Occipital lobe (tissue), 3 donors: ENCODE data around the gene PARL. TPM values are rescaled to one million over a fixed set of nuclear protein-coding genes. Genes with fewer than 3 reads are reported as not detected.
"Not testable (repeated sequence)": the region's sequence is repeated elsewhere in the genome, so short reads cannot be mapped to it uniquely, and the experiment has no call there.

Experiments used
- DNase-seq: peaks from one replicate; lab custom pipeline; 2025; lab: John Stamatoyannopoulos, UW
- small RNA-seq: library from RNA; depleted of rRNA; stranded (forward); fragments of <200 nt; gene quantifications from one replicate; pipeline ENCODE3, GENCODE V24; 2014
- total RNA-seq: library from RNA; depleted of rRNA; stranded (reverse); fragments of >200 nt; gene quantifications from one replicate; pipeline ENCODE4 v1.2.3, GENCODE V29; 2014

PARL gene
- total RNA-seq, 1 donor from 2014 or later = 26.8 TPM

DNA sequence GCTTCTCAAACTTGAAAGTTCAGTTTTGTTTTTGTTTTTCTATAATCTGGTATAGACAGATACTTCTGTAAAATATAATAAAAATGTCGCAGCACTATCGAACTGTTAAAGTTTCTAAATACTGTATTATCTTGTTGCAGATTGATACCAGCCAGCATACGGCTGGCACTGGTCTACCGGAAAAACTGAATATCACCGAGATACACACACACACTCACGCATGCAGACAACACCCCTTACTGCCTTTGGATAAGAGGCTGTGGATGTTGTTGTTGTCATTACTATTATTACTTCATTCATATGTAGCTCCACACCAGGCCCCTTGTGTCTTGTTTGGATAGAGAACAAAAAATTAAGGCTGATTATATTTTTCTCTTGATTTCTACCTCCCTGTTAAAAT, 91.7 kb downstream of the PARL start:
- DNase-seq = no peak

DNA sequence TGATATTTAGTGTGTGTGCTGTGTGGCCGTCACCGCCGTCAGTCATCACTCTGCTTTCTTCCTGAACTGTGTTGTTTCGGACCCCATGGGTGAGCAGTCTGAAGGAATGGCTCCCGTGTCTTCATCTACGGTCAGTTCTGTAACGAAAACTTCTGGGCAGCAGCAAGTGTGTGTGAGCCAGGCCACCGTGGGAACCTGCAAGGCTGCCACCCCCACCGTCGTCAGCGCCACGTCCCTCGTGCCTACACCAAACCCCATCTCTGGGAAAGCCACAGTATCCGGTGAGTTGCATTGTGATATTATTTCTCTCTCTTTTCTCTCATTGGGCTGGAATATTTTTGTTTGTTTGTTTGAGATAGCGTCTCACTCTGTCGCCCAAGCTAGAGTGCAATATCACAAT, 94.0 kb downstream of the PARL start:
- DNase-seq = no peak

DNA sequence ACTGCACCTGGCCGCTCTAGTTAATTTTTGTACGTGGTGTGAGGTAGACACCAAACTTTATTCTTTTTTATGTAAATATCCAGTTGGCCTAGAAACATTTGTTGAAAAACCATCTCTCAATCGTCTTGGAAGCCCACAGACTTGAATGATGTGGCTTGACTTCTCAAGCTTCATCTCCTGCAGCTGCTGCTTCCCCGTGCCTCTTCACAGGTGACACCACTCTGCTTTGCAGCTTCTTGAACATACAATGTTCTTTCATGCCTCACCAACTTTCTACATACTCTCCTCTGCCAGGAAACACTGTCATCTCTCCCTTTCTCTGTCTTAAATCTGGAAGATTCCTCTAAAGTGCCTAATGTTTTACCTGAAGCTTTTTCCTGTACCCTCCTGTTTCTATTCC, 94.9 kb downstream of the PARL start:
- DNase-seq = no peak

DNA sequence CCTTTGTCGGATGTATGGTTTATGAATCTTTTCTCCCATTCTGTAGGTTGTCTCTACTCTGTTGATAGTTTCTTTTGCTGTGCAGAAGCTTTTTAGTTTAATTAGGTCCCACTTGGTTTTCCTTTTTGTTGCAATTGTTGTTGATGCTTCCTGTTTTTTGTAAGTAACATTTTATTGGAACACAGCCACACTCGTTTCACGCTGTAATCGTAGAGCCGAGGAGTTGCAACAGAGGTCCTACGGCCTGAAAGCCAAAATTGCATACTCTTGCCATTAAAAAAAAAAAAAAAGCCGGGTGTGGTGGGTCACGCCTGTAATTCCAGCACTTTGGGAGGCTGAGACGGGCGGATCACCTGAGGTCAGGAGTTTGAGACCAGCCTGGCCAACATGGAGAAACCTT, 100.2 kb downstream of the PARL start:
- not testable (repeated sequence) for DNase-seq

DNA sequence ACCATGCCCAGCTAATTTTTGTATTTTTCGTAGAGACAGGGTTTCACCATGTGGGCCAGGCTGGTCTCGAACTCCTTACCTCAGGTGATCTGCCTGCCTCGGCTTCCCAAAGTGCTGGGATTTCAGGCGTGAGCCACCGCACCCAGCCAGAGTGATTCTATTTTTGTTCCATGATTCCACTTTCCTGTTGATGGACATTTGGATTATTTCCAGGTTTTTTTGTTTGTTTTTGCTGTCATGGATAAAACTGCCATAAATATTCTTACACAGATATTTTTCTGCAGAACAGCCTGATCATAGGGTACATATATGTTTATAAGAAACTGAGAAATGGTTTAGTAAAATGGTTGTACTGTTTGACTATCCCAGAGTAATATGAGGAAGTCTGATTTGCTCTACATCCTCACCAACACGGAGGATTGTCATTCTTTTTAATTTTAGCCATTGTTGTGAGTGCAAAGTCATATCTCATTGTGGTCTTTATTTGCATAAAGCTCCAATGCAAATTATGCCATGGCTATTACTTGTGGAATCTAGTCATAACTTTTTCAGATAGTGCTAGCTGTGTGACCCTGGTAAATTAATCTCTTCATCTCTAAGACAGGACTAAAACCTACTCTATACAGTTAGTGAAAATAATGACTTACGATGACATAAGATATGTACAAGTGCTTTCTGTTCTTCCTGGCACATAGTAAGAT, 102.0 kb downstream of the PARL start:
- no peak for DNase-seq

DNA sequence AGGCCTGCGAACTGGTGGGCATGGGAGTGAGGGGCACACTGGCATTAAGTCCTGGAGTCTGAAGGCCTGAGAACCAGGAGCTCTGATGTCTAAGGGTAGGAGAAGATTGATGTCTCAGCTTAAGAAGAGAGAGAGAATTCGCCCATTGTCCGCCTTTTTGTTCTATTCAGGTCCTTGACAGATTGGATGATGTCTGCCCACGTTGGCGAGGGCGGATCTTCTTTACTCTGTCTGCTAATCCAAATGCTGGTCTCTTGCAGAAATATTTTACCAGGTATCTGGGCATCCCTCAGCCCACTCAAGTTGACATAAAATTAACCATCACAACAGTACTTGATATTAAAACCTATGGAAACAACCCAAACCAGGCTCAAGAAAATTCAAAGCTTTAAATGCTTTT, 103.4 kb downstream of the PARL start:
- DNase-seq = peak; percentile 9

DNA sequence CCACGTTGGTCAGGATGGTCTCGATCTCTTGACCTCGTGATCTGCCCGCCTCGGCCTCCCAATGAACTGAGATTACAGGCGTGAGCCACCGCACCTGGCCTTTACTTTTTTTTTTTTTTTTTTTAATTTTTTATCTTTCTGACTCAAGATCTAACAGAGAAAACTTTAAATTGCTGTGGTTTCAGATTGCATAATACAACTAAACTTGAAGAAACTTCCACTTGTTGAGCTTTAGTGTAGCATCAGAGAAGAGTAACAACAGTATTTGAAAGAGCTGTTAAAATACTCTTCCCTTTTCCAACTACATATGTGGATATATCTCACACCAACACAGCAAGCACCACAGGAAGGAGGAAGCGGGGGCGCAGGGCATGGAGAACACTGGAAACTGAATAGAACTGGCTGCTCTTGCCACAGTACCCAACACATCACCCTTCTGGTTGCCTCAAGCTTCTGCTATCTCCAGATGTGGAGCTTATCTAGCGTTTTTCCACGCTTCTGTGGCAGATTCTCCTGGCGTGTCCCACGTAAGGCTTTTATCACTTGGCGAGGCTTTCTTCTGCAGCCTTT, 104.7 kb downstream of the PARL start:
- DNase-seq = no peak

Small RNAs within 50 kb of the gene (small RNA-seq; reads per million reads assigned to genes)
- gene MIR4448 = not detected

Other genes with a start within 250 kb of the PARL start
- gene KLHL24, start 249.3 kb downstream of the PARL start, total RNA-seq = 299 TPM
- 62.1 TPM for gene YEATS2, start 187.1 kb downstream of the PARL start, total RNA-seq
- gene MAP6D1, start 59.3 kb downstream of the PARL start, total RNA-seq = 4.5 TPM
- gene ABCC5, start 133.0 kb upstream of the PARL start, total RNA-seq = 55.4 TPM
- gene HTR3D, start 146.9 kb upstream of the PARL start, total RNA-seq = not detected
- not detected for gene HTR3C, start 168.2 kb upstream of the PARL start, total RNA-seq
- gene HTR3E, start 212.2 kb upstream of the PARL start, total RNA-seq = not detected